HEK293 (cell line): ENCODE data around the gene DNAJC30.

Experiments
- CTCF ChIA-PET: fragments of 350-600 bp; formaldehyde crosslinking; extraction: SDS; loops from one replicate; lab custom pipeline; 2021; ENCODE audit warnings: antibody characterized with exemption; lab: Yijun Ruan, JAX
- POLR2A ChIA-PET: fragments of 300-600 bp; formaldehyde crosslinking; extraction: SDS; loops from one replicate; lab custom pipeline; 2020; ENCODE audit warnings: antibody characterized with exemption, inconsistent platforms; lab: Yijun Ruan, JAX
- H3K27ac ChIP-seq: fragments of 200-500 bp; sonication (Bioruptor generic); 2 replicates; pipeline ENCODE4 v1.5.1; 2014; ENCODE audit warnings: low read depth, low read length, control low read depth, inconsistent platforms; ENCODE audit errors: extremely low read depth
- H3K36me3 ChIP-seq, 2 experiments: fragments of 200-500 bp in 1 of 2; sonication (Bioruptor generic) in 1 of 2; 1 replicate in 1 of 2; 2 replicates in 1 of 2; pipeline ENCODE4 v1.5.1; 2014 to 2017; ENCODE audit warnings: inconsistent platforms in 2 of 2, low read length in 2 of 2; ENCODE audit not compliant: control insufficient read depth in 2 of 2, insufficient read depth in 1 of 2
- H3K4me1 ChIP-seq: fragments of 200-500 bp; sonication (Bioruptor generic); 2 replicates; pipeline ENCODE4 v1.5.1; 2014; ENCODE audit warnings: mild to moderate bottlenecking, low read length, inconsistent platforms; ENCODE audit not compliant: control insufficient read depth, insufficient read depth
- H3K4me3 ChIP-seq: 2 replicates; pipeline ENCODE4 v1.5.1; 2011; ENCODE audit warnings: low read depth, mild to moderate bottlenecking, control low read depth, low read length, moderate library complexity
- H3K9me3 ChIP-seq: fragments of 200-500 bp; sonication (Bioruptor generic); 2 replicates; pipeline ENCODE4 v1.5.1; 2014; ENCODE audit warnings: low read depth, low read length, inconsistent platforms; ENCODE audit not compliant: control insufficient read depth, insufficient read depth
- BCL11B ChIP-seq: fragments of 450-650 bp; formaldehyde crosslinking; IDR thresholded peaks from 2 replicates; pipeline ENCODE4 v1.5.1; 2016; ENCODE audit warnings: low read depth, missing biosample characterization, missing genetic modification characterization
- EGR2 ChIP-seq: fragments of 450-650 bp; formaldehyde crosslinking; IDR thresholded peaks from 2 replicates; pipeline ENCODE4 v1.5.1; 2016; ENCODE audit warnings: low read depth, missing biosample characterization, missing genetic modification characterization
- GLIS2 ChIP-seq: fragments of 450-650 bp; formaldehyde crosslinking; IDR thresholded peaks from 2 replicates; pipeline ENCODE4 v1.5.1; 2016; ENCODE audit warnings: missing biosample characterization, missing genetic modification characterization
- HIC1 ChIP-seq: fragments of 450-650 bp; formaldehyde crosslinking; IDR thresholded peaks from 2 replicates; pipeline ENCODE4 v1.5.1; 2016; ENCODE audit warnings: missing biosample characterization, missing genetic modification characterization
- HOXD13 ChIP-seq: sonication (generic); formaldehyde crosslinking; IDR thresholded peaks from 2 replicates; pipeline ENCODE4 v1.8.0; 2022; ENCODE audit warnings: missing genetic modification reagents, borderline replicate concordance
- MEIS1 ChIP-seq: sonication (generic); formaldehyde crosslinking; IDR thresholded peaks from 2 replicates; pipeline ENCODE4 v1.8.1; 2022; ENCODE audit warnings: missing genetic modification reagents, mild to moderate bottlenecking, borderline replicate concordance
- PRDM1 ChIP-seq: fragments of 450-650 bp; formaldehyde crosslinking; IDR thresholded peaks from 2 replicates; pipeline ENCODE4; 2016; ENCODE audit warnings: missing biosample characterization, missing genetic modification characterization
- REPIN1 ChIP-seq: fragments of 450-650 bp; formaldehyde crosslinking; IDR thresholded peaks from 2 replicates; pipeline ENCODE4 v1.5.1; 2017; ENCODE audit warnings: missing biosample characterization, missing genetic modification characterization, low read depth
- SP2 ChIP-seq: fragments of 450-650 bp; formaldehyde crosslinking; IDR thresholded peaks from 2 replicates; pipeline ENCODE4 v1.5.1; 2016; ENCODE audit warnings: missing biosample characterization, missing genetic modification characterization
- ZBTB26 ChIP-seq: fragments of 450-650 bp; formaldehyde crosslinking; optimal IDR thresholded peaks from 2 replicates; pipeline ENCODE3; 2016; ENCODE audit warnings: missing biosample characterization, mild to moderate bottlenecking, missing genetic modification characterization
- ZBTB8A ChIP-seq: fragments of 450-650 bp; formaldehyde crosslinking; IDR thresholded peaks from 2 replicates; pipeline ENCODE4 v1.5.1; 2016; ENCODE audit warnings: missing biosample characterization, missing genetic modification characterization
- ZFHX2 ChIP-seq: fragments of 450-650 bp; formaldehyde crosslinking; conservative IDR thresholded peaks from 2 replicates; pipeline ENCODE4 v1.5.1; 2016; ENCODE audit warnings: missing biosample characterization, missing genetic modification characterization
- ZFP69B ChIP-seq: fragments of 450-650 bp; formaldehyde crosslinking; IDR thresholded peaks from 2 replicates; pipeline ENCODE4 v1.5.1; 2016; ENCODE audit warnings: missing biosample characterization, missing genetic modification characterization
- ZIC2 ChIP-seq: fragments of 450-650 bp; formaldehyde crosslinking; IDR thresholded peaks from 2 replicates; pipeline ENCODE4 v1.5.1; 2016; ENCODE audit warnings: missing biosample characterization, missing genetic modification characterization
- ZNF121 ChIP-seq: fragments of 450-650 bp; formaldehyde crosslinking; IDR thresholded peaks from 2 replicates; pipeline ENCODE4 v1.5.1; 2016; ENCODE audit warnings: missing biosample characterization, missing genetic modification characterization
- ZNF146 ChIP-seq: fragments of 450-650 bp; formaldehyde crosslinking; IDR thresholded peaks from 2 replicates; pipeline ENCODE4 v1.5.1; 2016; ENCODE audit warnings: missing biosample characterization, missing genetic modification characterization
- ZNF169 ChIP-seq: fragments of 450-650 bp; formaldehyde crosslinking; IDR thresholded peaks from 2 replicates; pipeline ENCODE4 v1.5.1; 2016; ENCODE audit warnings: missing biosample characterization, missing genetic modification characterization
- ZNF398 ChIP-seq: fragments of 450-650 bp; formaldehyde crosslinking; IDR thresholded peaks from 2 replicates; pipeline ENCODE4 v1.5.1; 2017; ENCODE audit warnings: missing biosample characterization, missing genetic modification characterization
- ZNF48 ChIP-seq: fragments of 450-650 bp; formaldehyde crosslinking; IDR thresholded peaks from 2 replicates; pipeline ENCODE4 v1.5.1; 2016; ENCODE audit warnings: missing biosample characterization, missing genetic modification characterization
- ZNF596 ChIP-seq: fragments of 450-650 bp; IDR thresholded peaks from 2 replicates; pipeline ENCODE4 v1.5.0; 2018; ENCODE audit warnings: missing biosample characterization, mild to moderate bottlenecking, missing genetic modification characterization, moderate library complexity
- ZNF692 ChIP-seq: fragments of 450-650 bp; formaldehyde crosslinking; IDR thresholded peaks from 2 replicates; pipeline ENCODE4 v1.5.1; 2016; ENCODE audit warnings: missing biosample characterization, missing genetic modification characterization
- ZNF701 ChIP-seq: fragments of 450-650 bp; formaldehyde crosslinking; IDR thresholded peaks from 2 replicates; pipeline ENCODE4 v1.5.1; 2016; ENCODE audit warnings: missing biosample characterization, missing genetic modification characterization
- ZSCAN18 ChIP-seq: fragments of 450-650 bp; formaldehyde crosslinking; IDR thresholded peaks from 2 replicates; pipeline ENCODE4 v1.5.1; 2016; ENCODE audit warnings: missing biosample characterization, missing genetic modification characterization

Gene DNAJC30

GRCh38 chr7:73648593-73649332, 34.5 kb downstream of the DNAJC30 start (continued):
- peak; percentile 63; the same call in 1 of the 2 replicates for TF ChIP-seq ZNF398 (tag by site-specific recombination)
- TF ChIP-seq PRDM1, result peak; percentile 92
- TF ChIP-seq ZSCAN18 (tag by site-specific recombination), result peak; percentile 3; the same call in 1 of the 2 replicates

GRCh38 chr7:73647725-73648592, 35.3 kb downstream of the DNAJC30 start:
- peak overlapping the region; percentile 50; the same call in 1 of the 2 replicates for H3K27ac ChIP-seq
- H3K9me3 ChIP-seq, result no peaks in the 10 kb centered on the region
- ChIA-PET POLR2A (no interaction called here), CTCF (no interaction called here)
- H3K4me3 ChIP-seq, result peak overlapping the region; percentile 34
- H3K36me3 ChIP-seq, result no peaks in the 10 kb centered on the region
- H3K4me1 ChIP-seq, result no peaks in the 10 kb centered on the region
- peak; percentile 92 for TF ChIP-seq ZNF398 (tag by site-specific recombination)
- peak; percentile 14; the same call in 1 of the 2 replicates for TF ChIP-seq SP2 (tag by site-specific recombination)
- peak; percentile 68 for TF ChIP-seq ZBTB26 (tag by site-specific recombination)
- TF ChIP-seq ZNF692, result peak; percentile 61
- no peak for TF ChIP-seq REPIN1 (tag by site-specific recombination)
- peak; percentile 84 for TF ChIP-seq ZBTB8A (tag by site-specific recombination)
- peak; percentile 99 for TF ChIP-seq PRDM1
- 0 out of 2 replicates have a peak, but pooled peaks have one; percentile 23 for TF ChIP-seq BCL11B (tag by site-specific recombination)
- TF ChIP-seq HIC1, result 0 out of 2 replicates have a peak, but pooled peaks have one; percentile 48
- TF ChIP-seq MEIS1 (CRISPR knock-in tag), result no peak
- TF ChIP-seq ZNF169 (tag by site-specific recombination), result no peak
- no peak for TF ChIP-seq HOXD13
- no peak for TF ChIP-seq ZNF48 (tag by site-specific recombination)
- TF ChIP-seq ZNF596 (tag by site-specific recombination), result peak; percentile 69; the same call in 1 of the 2 replicates
- no peak for TF ChIP-seq ZNF146
- TF ChIP-seq ZIC2 (tag by site-specific recombination), result peak; percentile 49
- TF ChIP-seq GLIS2, result peak; percentile 70; the same call in 1 of the 2 replicates
- TF ChIP-seq ZNF121, result no peak
- peak; percentile 56; the same call in 1 of the 2 replicates for TF ChIP-seq ZNF701 (tag by site-specific recombination)
- TF ChIP-seq ZFHX2 (tag by site-specific recombination), result peak; percentile 56; the same call in 1 of the 2 replicates
- 0 out of 2 replicates have a peak, but pooled peaks have one; percentile 4 for TF ChIP-seq EGR2 (tag by site-specific recombination)
- TF ChIP-seq ZFP69B, result peak; percentile 36; the same call in 1 of the 2 replicates
